Muscle of leg (tissue), 11 donors: ENCODE measurements around the gene PRKACG. TPM values are rescaled to one million over a fixed set of nuclear protein-coding genes. Genes with fewer than 3 reads are reported as not detected.
"Not testable (repeated sequence)": the region's sequence is repeated elsewhere in the genome, so short reads cannot be mapped to it uniquely, and the experiment has no call there.

Source experiments
- DNase-seq: peaks from one replicate; pipeline ENCODE4 v3.0.0; 2013
- H3K27ac ChIP-seq: one replicate; pipeline ENCODE4 v1.5.1; 2013; ENCODE audit warnings: mild to moderate bottlenecking, low read length, control low read depth
- H3K27me3 ChIP-seq: one replicate; pipeline ENCODE4 v1.6.1; 2013; ENCODE audit warnings: low read length; ENCODE audit not compliant: control insufficient read depth, insufficient read depth
- H3K36me3 ChIP-seq: one replicate; pipeline ENCODE4 v1.6.1; 2013; ENCODE audit warnings: low read length; ENCODE audit not compliant: control insufficient read depth, insufficient read depth
- H3K4me1 ChIP-seq: one replicate; pipeline ENCODE4 v1.6.1; 2013; ENCODE audit warnings: low read length; ENCODE audit not compliant: control insufficient read depth, insufficient read depth
- H3K4me3 ChIP-seq: one replicate; pipeline ENCODE4 v1.5.1; 2013; ENCODE audit warnings: low read length, control low read depth
- H3K9me3 ChIP-seq: replicated peaks from 2 replicates; pipeline ENCODE4 v1.6.1; 2013; ENCODE audit warnings: low read depth, low read length; ENCODE audit not compliant: control insufficient read depth
- WGBS: methylation state at CpG from one replicate; pipeline ENCODE4 v1.1.5; 2013; ENCODE audit warnings: missing lambda C conversion rate; ENCODE audit not compliant: insufficient coverage; 5-methylcytosine and 5-hydroxymethylcytosine counted together
- polyA plus RNA-seq, 8 donors: library from polyadenylated mRNA; unstranded; fragments of 120-200 nt; gene quantifications; one replicate each; pipeline versions ENCODE4 v1.2.1 to v1.2.3, GENCODE V29; 2013; ENCODE audit warnings: inconsistent platforms in 1 of 8, low replicate concordance in 1 of 8; ENCODE audit not compliant: insufficient read length in 8 of 8, insufficient read depth in 1 of 8
- total RNA-seq: library from RNA; stranded (reverse); fragments of 120-200 nt; gene quantifications from one replicate; pipeline ENCODE4 v1.2.4, GENCODE V29; 2013

Gene PRKACG
- total and polyA plus RNA-seq, 9 donors: 0.07 TPM; not detected in 8

DNA sequence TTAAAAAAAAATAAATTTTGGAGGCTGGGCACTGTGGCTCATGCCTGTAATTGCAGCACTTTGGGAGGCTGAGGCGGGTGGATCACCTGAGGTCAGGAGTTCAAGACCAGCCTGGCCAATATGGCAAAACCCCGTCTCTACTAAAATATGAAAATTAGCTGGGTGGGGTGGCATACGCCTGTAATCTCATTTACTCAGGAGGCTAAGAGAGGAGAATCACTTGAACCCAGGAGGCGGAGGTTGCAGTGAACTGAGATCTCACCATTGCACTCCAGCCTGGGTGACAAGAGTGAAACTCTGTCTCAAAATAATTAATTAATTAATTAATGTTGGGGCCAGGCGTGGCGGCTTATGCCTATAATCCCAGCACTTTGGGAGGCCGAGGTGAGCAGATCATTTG is 27.0 kb downstream of the PRKACG start:
- not testable (repeated sequence) for H3K4me1 ChIP-seq, DNase-seq, H3K36me3 ChIP-seq, H3K27ac ChIP-seq, H3K27me3 ChIP-seq, H3K9me3 ChIP-seq, H3K4me3 ChIP-seq
- WGBS: 88% methylated on average over 5 of the region's 7 CpGs

DNA sequence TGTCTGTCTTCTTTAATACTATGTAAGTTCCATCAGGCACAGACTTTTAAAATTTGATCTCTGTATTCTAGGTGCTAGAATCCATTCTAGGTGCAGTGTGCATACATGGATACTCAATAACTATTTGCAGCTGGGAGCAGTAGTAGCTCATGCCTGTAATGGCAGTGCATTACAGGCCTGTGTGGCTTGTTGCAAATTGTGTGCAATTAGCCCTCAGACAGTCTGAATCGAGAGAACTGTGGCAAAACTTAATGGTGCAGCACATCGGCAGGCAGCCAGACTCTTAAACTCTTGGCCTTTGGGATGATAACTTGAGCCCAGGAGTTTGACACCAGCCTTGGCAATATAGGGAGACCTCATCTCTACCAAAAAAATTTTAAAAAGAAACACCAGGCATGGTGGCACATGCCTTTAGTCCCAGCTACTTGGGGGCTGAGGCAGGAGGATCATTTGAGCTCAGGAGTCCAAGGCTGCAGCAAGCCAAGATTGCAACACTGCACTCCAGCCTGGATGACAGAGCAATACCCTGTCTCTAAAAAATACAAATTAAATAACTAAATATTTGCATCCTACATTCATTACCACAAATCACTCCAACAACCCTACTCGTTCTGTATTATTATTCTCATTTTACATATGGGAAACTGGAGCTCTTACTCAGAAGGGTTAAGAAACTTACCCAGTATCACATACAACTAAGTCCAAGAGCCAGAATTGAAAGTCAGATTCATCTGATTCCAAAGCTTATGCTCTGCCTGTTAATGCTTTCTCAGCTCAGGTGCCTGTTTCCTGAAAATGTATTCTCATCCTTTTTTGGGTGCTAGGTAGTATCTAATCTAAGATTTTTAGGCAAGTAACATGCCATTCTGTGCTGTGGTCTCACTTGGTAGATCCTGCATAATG is 30.1 kb downstream of the PRKACG start:
- Histone ChIP-seq H3K27me3 (no peaks in the 10 kb centered on the region), H3K36me3 (no peaks in the 10 kb centered on the region), H3K4me3 (no peak overlapping the region), H3K9me3 (no peaks in the 10 kb centered on the region), H3K27ac (no peak overlapping the region), H3K4me1 (peaks cover 5% of the 10 kb centered on the region)
- no peak for DNase-seq
- 60% methylated on average over 1 of the region's 3 CpGs for WGBS

DNA sequence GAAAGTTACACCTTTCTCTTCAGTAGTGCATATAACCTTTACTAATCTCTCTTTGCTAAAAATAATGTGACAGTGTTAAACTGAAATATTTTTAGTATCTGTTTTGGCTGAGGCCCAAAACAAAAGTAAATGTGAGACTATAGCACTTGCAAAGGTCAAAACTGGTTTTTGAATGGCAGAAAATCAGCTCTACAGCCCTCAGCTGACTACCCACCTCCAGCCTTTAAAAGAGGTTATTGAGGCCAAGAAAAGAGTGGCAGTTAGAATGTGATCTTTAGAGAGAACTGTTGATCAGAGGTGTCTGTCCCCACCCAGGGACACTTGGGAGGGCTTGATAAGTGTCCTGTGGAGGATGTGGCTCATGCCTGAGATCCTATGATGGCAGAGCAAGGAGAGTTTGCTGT is 30.9 kb downstream of the PRKACG start:
- Histone ChIP-seq H3K36me3 (no peaks in the 10 kb centered on the region), H3K4me3 (no peak overlapping the region), H3K27me3 (no peaks in the 10 kb centered on the region), H3K27ac (no peak overlapping the region), H3K9me3 (no peaks in the 10 kb centered on the region), H3K4me1 (peaks cover 5% of the 10 kb centered on the region)
- DNase-seq: no peak

DNA sequence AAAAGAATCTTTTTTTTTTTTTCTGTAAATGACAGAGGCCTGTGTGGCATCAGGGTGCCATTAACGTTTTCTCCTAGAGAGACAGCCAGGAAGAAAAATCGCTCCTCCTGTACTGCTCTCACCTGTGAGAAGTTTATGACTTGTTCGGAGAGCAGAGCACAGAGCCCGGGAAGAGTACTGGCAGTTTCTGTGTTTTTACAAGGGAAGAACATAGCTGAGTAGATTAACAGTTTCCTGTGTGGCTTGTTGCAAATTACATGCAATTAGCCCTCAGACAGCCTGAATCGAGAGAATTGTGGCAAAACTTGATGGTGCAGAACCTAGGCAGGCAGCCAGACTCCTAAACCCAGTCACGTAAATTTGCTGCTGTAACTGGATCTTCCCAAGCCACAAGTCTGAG is 32.1 kb downstream of the PRKACG start:
- Histone ChIP-seq H3K9me3 (no peaks in the 10 kb centered on the region), H3K27me3 (no peaks in the 10 kb centered on the region), H3K4me1 (peaks cover 5% of the 10 kb centered on the region), H3K4me3 (no peak overlapping the region), H3K27ac (no peak overlapping the region), H3K36me3 (no peaks in the 10 kb centered on the region)
- 14% methylated on average over 4 of the region's 6 CpGs for WGBS
- DNase-seq: no peak

DNA sequence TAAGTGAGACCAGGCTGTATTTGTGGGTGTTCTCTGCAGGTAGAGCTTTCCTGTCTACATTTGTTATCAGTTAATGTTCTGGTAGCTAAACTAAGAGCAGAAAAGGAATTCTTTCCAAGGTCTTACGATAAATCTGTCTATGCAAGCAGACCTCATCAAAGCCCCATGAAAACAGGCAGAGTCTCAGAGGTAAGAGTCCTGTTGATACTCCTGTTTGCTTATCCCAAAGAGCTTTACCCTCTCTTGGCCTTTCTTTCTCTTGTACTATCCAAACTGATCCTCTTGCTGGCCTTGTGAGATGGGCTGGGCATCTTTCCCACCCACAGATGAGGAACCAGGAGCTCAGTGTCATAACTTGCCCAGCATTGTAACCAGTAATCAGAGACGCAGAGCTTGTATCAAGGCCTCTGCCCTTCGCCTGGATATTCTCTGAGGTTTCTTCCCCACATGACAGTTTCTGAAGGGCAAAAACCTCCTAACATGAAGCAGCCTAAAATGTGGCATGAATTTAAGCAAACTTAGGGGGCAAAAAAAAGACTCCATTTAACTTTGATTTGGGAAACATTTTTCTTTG is 33.5 kb downstream of the PRKACG start:
- DNase-seq: no peak
- no CpG with 5 or more reads among the region's 3 CpGs for WGBS

DNA sequence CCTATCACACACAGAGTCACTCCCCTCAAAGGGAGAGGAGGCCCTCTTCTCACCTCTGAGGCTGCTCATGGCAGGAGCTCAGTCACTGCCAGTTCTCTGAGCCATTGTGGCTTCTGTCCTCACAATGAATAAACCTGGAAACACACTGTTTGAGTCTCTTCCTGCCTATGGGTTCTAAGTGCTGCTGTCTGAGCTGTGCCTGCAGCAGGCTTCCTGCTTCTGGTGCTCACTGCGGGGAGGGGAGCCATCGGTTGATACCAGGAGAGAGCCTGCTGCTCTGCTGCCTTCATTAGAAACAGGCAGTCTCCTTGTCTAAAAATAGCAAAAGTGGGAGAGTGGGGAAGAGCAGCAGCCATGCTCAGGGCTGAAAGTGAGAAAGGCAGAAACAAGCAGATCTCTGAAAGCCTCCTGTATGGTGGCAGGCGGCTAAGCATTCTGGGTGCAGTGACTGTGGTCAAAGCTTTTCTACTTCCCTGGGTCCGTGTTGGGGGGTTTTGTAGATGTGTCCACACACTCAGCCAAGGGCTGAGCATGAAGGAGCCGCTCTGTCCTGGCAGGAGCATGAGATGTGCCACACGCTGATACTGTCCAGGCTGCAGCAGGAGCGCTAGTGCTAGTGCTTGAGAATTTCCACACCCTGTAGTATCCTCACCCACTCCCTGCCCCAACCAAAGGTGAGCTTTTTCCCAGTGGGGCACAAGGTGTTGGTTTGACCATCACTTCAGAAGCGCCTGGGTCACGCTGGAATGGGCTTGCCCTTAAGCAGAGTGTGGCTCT is 34.2 kb downstream of the PRKACG start:
- H3K27me3 ChIP-seq: no peaks in the 10 kb centered on the region
- WGBS: 75% methylated on average over 6 of the region's 9 CpGs
- peak; percentile 17 for DNase-seq
- no peaks in the 10 kb centered on the region for H3K9me3 ChIP-seq
- H3K36me3 ChIP-seq: no peaks in the 10 kb centered on the region
- no peak overlapping the region for H3K4me3 ChIP-seq
- peaks cover 5% of the 10 kb centered on the region for H3K4me1 ChIP-seq
- H3K27ac ChIP-seq: no peak overlapping the region

More for the DNA sequence above, 33.5 kb downstream of the PRKACG start:
- Histone ChIP-seq H3K27me3 (no peaks in the 10 kb centered on the region), H3K9me3 (no peaks in the 10 kb centered on the region), H3K4me1 (peaks cover 5% of the 10 kb centered on the region), H3K27ac (no peak overlapping the region), H3K4me3 (no peak overlapping the region), H3K36me3 (no peaks in the 10 kb centered on the region)

DNA sequence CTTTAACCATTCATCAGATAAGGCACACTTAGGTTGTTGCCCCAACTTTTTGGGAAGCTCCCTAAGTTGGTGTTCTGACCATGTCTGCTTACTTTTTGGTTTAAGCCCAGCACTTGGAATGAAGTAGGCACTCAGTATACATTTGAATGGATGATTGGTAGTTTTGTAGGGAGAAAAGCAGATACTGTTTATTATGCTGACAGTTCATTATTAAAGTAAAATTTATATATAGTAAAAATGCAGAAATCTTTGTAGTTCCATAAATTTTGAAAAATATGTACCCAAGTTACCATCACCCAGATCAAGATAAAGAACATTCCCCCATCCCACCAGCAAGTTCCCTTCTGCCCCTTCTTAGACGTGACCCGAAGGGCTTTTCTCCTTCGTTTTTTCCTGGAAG is 35.4 kb downstream of the PRKACG start:
- Histone ChIP-seq H3K9me3 (no peaks in the 10 kb centered on the region), H3K27me3 (no peaks in the 10 kb centered on the region), H3K4me1 (peaks cover 5% of the 10 kb centered on the region), H3K36me3 (no peaks in the 10 kb centered on the region), H3K27ac (no peak overlapping the region), H3K4me3 (no peak overlapping the region)
- WGBS: no CpG with 5 or more reads among the region's 3 CpGs
- no peak for DNase-seq

DNA sequence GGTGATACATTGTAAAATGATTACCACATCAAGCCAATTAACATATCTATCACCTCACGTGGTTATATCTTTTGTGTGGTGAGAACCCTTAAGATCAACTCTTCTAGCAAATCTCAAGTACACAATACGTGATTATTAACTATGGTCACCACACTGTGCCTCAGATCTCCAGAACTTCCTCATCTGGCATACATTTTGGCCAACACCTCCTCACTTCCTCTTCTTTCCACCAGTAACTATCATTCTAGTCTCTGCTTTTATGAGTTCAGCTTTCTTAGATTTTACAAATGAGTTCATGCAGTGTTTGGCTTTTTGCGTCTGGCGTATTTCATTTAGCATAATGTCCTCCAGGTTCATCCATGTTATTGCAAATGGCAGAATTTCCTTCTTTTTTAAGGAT is 35.8 kb downstream of the PRKACG start:
- H3K36me3 ChIP-seq: no peaks in the 10 kb centered on the region
- no peaks in the 10 kb centered on the region for H3K9me3 ChIP-seq
- H3K4me3 ChIP-seq: no peak overlapping the region
- H3K27ac ChIP-seq: no peak overlapping the region
- H3K27me3 ChIP-seq: no peaks in the 10 kb centered on the region
- no CpG with 5 or more reads among the region's 4 CpGs for WGBS
- H3K4me1 ChIP-seq: peaks cover 3% of the 10 kb centered on the region
- DNase-seq: peak; percentile 27

DNA sequence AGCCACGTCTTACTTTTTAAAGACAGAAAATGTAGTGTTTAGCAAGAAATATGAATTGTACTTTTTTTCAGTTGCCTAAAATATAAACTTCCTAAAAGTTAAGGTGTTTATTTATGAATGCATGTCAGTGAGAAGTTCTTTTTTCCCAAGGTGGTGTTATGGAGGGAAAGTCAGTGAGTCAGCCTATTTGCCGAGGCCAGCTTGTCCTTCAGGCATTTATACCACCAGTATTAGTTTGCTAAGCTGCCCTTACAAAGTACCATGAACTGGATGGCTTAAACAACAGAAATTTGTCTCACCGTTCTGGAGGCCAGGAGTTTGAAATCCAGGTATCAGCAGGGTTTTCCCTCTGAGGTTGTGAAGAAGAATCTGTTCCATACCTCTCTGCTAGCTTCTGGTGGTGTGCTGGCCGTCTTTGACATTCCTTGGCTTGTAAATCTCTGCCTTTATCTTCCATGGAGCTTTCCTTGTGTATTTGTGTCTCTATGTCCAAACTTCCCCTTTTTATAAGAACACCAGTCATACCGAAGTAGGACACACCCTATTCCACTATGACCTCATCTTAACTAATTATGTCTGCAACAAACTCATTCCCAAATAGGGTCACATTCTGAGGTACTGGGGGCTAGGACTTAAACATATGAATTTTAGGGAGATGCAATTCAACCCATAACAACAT is 38.4 kb downstream of the PRKACG start:
- H3K4me3 ChIP-seq: no peak overlapping the region
- 20% methylated on average over 1 of the region's 5 CpGs for WGBS

DNA sequence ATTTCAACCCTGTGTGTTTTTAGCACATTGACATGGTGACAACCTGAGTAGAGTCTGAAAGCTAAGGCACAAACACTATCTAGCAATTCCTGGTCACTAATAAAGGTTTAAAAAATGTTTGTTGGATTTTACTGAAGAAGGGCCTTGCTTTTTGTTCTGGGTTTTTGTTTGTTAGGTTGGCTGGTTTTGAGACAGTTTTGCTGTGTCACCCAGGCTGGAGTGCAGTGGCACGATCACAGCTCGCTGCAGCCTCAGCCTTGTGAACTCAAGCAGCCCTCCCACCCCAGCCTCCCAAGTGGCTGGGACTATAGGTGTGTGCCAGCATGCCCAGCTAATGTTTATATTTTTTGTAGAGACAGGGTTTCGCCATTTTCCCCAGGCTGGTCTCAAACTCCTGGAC is 39.0 kb downstream of the PRKACG start:
- H3K4me1 ChIP-seq: no peaks in the 10 kb centered on the region
- no peak overlapping the region for H3K4me3 ChIP-seq
- H3K27ac ChIP-seq: no peak overlapping the region
- H3K9me3 ChIP-seq: no peaks in the 10 kb centered on the region
- no peaks in the 10 kb centered on the region for H3K27me3 ChIP-seq
- WGBS: no CpG with 5 or more reads among the region's 3 CpGs
- no peak for DNase-seq
- H3K36me3 ChIP-seq: no peaks in the 10 kb centered on the region

More for the DNA sequence above, 38.4 kb downstream of the PRKACG start:
- H3K27me3 ChIP-seq: no peaks in the 10 kb centered on the region
- no peaks in the 10 kb centered on the region for H3K9me3 ChIP-seq
- H3K27ac ChIP-seq: no peak overlapping the region
- no peaks in the 10 kb centered on the region for H3K36me3 ChIP-seq
- no peaks in the 10 kb centered on the region for H3K4me1 ChIP-seq
- DNase-seq: peak; percentile 26
